T-helper 1 cell treated with Interleukin-12 subunit alpha and Interleukin-12 subunit beta and Interleukin-4 antibody, amounts not matched to agents 30 ng/mL and 1 ng/mL, for 36 hours (primary cell): ENCODE measurements around the gene STX4. TPM values are rescaled to one million over a fixed set of nuclear protein-coding genes. Genes with fewer than 3 reads are reported as not detected.

ENCODE experiments used
- intact Hi-C: fragments of 100-400 bp; cut with micrococcal nuclease; formaldehyde crosslinking; loops from one replicate; pipeline ENCODE4 v1.15.1; 2024
- total RNA-seq: library from RNA; stranded (reverse); gene quantifications from 2 replicates; pipeline ENCODE4 v1.2.3, GENCODE V29; 2022

STX4 gene
- total RNA-seq = 93.7 and 102 TPM in 2 replicates

DNA sequence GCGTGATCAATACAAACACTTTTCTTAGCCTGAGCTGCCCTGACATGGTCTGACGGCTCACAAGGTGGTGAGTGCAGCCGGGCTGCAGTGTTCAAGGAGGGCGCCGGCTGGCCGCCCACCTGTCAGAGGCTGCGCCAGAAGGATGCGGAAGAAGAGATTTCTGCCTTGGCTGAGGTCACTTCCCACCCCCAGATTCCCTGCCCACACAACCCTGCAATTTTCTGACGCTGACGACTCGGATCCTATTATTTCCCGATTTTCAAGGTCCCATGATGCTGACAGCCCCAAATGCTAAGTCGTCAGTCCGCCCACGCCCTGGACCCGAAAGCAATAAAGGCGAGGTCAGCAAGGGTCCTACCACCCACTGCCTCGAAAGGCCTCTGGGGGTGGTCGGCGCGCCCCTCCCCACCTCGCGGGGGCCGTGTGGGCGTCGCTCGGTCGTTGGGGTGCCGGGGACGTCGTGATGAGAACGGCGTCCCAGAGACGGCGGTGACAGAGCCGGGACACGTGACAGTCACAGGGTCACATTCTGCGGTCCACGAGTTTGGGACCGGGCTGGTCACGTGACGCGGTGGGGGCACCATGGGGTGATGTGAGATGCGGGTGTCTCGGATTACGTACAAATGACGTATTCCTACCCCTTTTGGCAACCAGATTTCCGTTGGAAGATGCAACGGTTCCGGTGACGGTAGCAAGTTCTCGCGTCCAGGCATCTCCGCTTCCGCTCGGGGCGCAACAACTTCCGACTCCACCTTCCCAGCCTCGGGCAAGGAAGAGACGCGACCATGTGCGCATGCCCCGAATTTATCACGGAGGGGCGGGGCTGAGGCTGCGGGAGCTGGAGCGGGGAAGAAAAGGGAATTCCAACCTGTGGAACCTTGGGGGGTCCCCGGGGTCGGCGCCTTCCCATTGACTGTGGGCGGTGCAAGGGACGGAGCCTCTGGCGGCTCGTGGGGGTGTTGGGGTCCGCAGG is at the start of gene STX4:
STX4 (plus strand) TSS at position 823 of the 973 bp plus-strand sequence. CDS start 248 bp downstream, outside the sequence.
- intact Hi-C loops = loop anchor here (1.0 to 5.0 kb wide), 12 partner anchors 36 to 836 kb away; partner anchors contain the start of genes ARMC5, CFAP119, HSD3B7 and ITGAX

DNA sequence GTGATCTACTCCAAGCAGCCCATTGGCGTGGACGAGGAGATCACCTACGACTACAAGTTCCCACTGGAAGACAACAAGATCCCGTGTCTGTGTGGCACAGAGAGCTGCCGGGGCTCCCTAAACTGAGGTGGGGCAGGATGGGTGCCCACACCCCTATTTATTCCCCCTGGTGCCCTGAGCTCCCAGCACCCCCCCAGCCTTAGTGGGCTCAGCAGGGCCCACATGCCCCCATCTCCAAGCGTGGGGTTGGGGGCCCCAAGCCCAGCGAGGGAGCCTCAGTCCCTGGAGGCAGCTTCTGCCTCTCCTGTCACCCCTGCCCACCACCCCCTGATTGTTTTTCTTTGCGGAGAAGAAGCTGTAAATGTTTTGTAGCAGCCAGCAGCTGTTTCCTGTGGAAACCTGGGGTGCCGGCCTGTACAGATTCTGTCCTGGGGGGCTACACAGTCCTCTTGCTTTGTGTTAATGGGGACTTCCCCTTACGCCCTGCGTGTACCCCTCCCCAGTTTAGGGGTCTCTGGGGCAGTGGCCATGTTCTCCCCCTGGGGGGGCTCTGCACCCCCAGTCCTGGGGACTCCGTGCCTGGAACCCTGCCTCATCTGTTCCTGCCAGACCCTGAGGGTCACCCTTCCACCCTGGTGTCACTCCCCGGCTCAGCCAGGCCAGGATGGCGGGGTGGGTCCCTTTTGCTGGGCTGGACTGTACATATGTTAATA is 49.3 kb upstream of the STX4 start:
- intact Hi-C loops = loop anchor here (10.0 kb wide), 1 partner anchor 881 kb away; no protein-coding TSS in a partner anchor

DNA sequence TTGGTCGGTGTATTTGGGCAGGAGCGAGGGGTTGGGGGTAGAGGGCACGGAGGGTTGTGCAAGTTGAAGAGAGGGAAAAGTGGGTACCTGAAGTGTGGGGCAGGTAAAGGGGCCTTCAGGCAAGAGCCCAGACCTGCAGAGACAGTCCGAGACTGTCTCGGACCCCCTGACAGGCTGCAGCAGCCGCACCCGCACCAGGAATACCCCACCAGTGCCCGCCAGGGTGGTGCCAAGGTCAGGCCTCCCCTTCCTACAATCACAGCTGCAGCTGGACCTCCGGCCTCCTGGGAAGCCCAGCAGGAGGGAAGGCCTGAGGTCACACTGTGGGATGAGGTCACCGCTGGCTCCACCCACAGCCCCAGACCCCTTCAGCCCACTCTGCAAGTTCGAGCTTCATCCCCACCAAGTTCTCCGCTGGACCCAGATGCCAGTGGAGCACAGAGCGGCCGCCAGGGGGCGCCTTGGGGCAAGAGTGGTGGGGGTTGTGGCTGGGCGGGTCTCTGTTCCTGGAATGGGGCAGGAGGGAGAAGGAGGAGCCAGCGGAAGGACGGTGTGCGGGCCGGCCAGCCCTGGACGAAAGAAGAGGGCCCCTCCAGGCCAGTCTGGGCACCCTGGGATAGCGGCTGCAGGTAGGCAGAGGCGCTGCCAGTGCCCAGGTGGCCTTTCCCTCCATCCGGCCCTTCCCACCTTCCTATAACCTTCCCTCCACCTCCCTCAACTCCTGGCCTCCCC is 48.5 kb upstream of the STX4 start, which contains the start of gene HSD3B7:
HSD3B7 (plus strand) TSS at position 539 of the 732 bp plus-strand sequence. CDS start 452 bp downstream, outside the sequence.
- intact Hi-C loops = loop anchor here (1.0 to 10.0 kb wide), 8 partner anchors 12 to 880 kb away; partner anchors contain the start of genes STX4, VKORC1, ZNF646 and ZNF668

DNA sequence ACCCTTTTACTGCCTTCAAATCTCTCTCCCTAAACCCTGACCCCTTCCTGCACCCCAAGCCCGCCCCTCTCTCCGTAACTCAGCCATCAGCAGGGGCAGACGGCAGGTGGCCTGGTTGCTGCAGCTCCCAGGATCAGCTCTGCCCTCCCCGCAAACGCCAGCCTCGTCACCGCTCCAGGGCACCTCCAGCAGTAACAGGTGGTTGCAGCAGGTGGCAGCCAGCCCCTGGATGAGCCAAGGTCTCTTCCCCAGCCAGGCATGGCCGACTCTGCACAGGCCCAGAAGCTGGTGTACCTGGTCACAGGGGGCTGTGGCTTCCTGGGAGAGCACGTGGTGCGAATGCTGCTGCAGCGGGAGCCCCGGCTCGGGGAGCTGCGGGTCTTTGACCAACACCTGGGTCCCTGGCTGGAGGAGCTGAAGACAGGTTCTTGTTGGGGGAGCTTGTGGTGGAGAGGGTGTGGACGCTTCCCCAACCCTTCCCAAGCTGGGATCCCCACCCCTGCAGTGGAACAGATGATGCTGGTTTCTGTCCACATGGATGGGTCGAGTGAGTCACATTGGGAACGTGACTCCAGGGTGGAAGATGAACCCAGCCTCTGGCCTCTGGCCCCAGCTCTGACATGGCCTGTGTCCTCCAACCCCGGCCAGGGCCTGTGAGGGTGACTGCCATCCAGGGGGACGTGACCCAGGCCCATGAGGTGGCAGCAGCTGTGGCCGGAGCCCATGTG is 47.8 kb upstream of the STX4 start:
- intact Hi-C loops = loop anchor here (1.0 to 10.0 kb wide), 8 partner anchors 12 to 879 kb away; partner anchors contain the start of genes STX4, VKORC1, ZNF646 and ZNF668

DNA sequence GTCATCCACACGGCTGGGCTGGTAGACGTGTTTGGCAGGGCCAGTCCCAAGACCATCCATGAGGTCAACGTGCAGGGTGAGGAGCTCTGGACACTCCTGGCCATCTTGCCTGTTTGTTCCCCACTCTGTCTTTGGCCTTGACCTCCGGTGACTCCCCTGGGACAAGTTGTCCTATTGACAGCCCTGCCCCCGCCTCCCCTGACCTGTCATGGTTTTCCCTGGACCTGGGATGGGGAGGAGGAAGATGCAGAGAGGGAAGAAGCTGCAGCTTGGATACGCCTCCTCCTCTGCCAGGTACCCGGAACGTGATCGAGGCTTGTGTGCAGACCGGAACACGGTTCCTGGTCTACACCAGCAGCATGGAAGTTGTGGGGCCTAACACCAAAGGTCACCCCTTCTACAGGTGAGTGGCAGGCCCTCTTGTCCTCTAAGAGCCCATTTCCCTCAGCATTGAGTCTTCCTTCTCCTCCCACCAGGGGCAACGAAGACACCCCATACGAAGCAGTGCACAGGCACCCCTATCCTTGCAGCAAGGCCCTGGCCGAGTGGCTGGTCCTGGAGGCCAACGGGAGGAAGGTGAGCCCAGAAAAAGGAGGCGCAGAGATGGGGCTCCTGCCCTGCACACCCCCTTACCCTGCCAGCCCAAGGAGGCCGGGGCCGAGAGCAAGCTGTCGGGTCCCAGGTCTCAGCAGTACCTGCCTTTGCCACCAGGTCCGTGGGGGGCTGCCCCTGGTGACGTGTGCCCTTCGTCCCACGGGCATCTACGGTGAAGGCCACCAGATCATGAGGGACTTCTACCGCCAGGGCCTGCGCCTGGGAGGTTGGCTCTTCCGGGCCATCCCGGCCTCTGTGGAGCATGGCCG is 47.0 kb upstream of the STX4 start:
- intact Hi-C loops = loop anchor here (10.0 kb wide), 1 partner anchor 878 kb away; no protein-coding TSS in a partner anchor

GRCh38 chr16:30987581-30988190 is 45.7 kb upstream of the STX4 start:
- intact Hi-C loops = loop anchor here (10.0 kb wide), 1 partner anchor 877 kb away; no protein-coding TSS in a partner anchor

- intact Hi-C loops = loop anchor here (10.0 kb wide), 3 partner anchors 365 to 875 kb away; partner anchors contain the start of genes COX6A2 and ITGAX
Measured at GRCh38 chr16:30989469-30990047, 43.8 kb upstream of the STX4 start.

GRCh38 chr16:30990105-30990504 is 43.3 kb upstream of the STX4 start:
- intact Hi-C loops = loop anchor here (10.0 kb wide), 2 partner anchors 365 to 435 kb away; partner anchors contain the start of genes COX6A2 and ITGAX

DNA sequence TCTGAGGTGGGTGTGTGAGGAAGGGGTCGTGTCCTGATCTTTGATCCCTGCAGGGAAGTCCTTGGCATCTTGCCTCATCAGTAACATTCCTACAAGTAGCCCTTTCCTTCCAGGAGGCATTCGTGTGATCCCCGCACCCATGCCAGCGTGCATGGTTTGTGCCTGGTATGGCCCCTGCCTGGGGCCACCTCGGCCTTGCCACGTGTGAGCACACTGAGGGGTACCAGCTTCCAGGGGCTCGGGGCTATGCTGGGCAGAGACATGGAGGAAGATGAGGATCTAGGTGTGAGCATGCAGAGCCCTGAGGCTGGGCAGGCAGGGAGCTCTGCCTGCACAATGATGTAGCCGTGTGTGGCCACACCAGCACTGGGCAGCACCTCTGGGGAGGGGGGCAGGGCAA is 42.3 kb upstream of the STX4 start:
- intact Hi-C loops = loop anchor here (10.0 kb wide), 2 partner anchors 364 to 434 kb away; partner anchors contain the start of genes COX6A2 and ITGAX

DNA sequence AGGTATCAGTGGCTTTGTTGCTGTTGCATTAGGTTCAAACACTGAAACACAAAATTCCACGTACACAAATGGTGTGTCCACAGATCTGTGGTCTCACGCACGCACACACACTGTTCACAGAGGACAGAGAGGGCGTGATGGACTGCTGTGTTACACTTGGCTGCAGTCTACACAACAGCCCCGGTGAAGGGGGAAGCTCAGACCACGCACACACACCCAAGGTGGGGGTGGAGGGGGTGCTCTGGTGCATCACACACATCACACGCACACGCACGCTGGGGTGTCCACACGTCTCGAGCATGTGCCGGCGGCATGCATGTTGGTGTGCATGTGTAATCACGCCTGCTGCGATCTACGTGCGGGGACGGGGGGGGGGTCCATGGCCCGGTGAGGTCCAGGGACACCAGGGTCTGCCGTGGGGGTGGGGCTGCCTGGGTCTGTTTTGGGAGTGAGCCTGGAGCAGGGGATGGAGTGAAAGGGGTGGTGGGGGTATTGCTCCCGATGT is 41.0 kb upstream of the STX4 start:
- intact Hi-C loops = loop anchor here (10.0 kb wide), 2 partner anchors 362 to 432 kb away; partner anchors contain the start of genes COX6A2 and ITGAX

DNA sequence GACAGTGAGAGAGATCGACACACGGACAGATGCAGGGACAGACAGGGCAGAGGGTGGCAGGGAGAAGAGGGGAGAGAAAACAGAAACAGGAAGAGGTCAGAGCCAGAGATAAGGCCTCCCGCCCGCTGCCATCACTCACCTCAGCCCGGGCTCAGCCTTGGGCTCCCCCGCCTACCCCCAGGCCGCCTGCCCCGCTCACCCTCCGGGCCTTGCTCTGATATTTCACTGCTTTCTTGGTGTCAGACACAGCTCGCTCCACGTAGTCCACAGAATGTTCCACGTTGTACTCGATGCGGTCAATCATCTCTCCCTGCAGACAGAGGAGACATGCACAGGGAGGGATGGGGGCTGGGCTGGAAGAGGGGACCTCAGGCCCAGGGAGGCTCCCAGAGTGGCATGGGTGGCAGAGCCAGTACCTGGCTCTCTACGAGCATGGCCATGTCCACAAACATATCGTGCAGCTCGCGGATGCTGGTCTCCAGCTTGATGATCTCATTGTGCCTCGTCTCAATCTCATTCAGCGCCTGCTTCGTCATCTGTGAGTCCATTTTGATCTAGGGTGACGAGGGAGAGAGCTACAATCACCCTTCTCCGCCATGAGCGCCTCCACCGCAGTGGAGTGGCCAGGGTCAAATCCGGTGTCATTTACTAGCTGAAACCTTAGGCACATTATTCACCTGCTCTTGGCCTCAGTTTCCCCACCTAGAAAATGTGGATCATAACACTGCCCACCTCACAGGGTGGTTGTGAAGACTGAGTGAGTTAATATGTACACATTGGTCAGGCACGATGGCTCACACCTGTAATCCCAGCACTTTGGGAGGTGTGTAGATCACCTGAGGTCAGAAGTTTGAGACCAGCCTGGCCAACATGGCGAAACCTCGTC is 40.2 kb upstream of the STX4 start:
- intact Hi-C loops = loop anchor here (10.0 kb wide), 2 partner anchors 362 to 432 kb away; partner anchors contain the start of genes COX6A2 and ITGAX

DNA sequence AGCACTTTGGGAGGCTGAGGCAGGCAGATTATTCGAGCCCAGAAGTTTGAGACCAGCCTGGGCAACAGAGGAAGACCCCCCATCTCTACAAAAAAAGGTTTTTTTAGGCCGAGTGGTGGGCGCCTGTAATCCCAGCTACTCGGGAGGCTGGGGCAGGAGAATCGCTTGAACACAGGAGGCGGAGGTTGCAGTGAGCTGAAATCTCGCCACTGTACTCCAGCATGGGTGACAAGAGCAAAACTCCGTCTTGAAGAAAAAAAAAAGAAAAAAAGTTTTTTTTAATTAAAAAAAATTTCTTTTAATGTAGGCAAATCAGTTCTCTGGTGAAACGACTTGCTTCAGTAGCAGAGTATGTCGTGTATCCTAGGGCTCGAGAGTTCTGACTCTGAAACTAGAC is 37.4 kb upstream of the STX4 start:
- intact Hi-C loops = loop anchor here (5.0 to 10.0 kb wide), 3 partner anchors 181 to 429 kb away; partner anchors contain the start of genes COX6A2 and ITGAX

DNA sequence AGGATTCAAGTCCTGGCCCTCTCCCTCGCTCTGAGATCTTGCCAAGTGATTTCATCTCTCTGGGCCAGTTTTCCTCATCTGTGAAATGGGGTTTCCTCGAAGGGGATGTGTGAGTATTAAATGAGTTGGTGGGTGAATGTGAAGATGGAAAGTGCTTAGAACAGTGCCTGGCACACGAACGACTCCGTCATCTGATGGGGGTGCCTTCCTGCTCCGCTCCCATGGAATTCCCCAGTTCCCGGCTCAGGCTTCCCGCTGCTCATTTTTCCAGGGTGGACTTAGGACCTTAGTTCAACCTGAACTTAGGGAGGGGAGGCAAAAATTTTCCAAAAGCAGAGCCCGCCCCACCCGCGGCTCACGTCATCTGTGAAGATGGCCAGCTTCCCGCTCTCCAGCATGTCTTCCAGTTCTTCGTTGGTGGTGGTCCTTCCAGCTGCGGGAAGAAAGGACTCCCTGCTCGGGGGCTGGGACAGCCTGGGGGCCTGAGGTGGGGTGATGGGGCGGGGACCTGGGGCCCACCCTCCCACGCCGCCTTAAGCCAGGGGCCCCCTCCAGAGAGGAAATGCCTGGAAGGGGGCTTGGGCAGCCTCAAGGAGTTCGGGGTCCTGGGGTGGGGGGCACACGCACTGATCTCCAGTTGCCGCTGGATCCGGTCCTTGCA is 36.9 kb upstream of the STX4 start:
- intact Hi-C loops = loop anchor here (5.0 to 10.0 kb wide), 3 partner anchors 181 to 428 kb away; partner anchors contain the start of genes COX6A2 and ITGAX

GRCh38 chr16:30996985-30997724 is 36.2 kb upstream of the STX4 start:
- intact Hi-C loops = loop anchor here (1.0 to 10.0 kb wide), 15 partner anchors 12 to 876 kb away; partner anchors contain the start of genes ARMC5, CFAP119, COX6A2 and HSD3B7
